GM19099 (cell line): Measurements from ENCODE around the gene GLDN.

Experiments used
- POLR2A ChIP-seq: IDR thresholded peaks from 3 replicates; pipeline ENCODE4 v1.6.1; 2011; ENCODE audit warnings: low read depth; ENCODE audit not compliant: insufficient read length; ENCODE audit errors: extremely low read depth

The GLDN gene

GRCh38 chr15:51341366-51342226 lies at the start of gene GLDN:
GLDN (plus strand) TSS chr15:51341655; CDS start chr15:51341685, 30 bp downstream.
- no peak for TF ChIP-seq POLR2A

- TF ChIP-seq POLR2A: no peak
Observed at GRCh38 chr15:51298620-51299019, 42.8 kb upstream of the GLDN start.

GRCh38 chr15:51299187-51300015 lies 42.1 kb upstream of the GLDN start:
- TF ChIP-seq POLR2A: no peak

GRCh38 chr15:51302480-51302879 lies 39.0 kb upstream of the GLDN start:
- TF ChIP-seq POLR2A: no peak

GRCh38 chr15:51303462-51303980 lies 37.9 kb upstream of the GLDN start:
- no peak for TF ChIP-seq POLR2A

GRCh38 chr15:51307325-51307724 lies 34.1 kb upstream of the GLDN start:
- TF ChIP-seq POLR2A: no peak

- no peak for TF ChIP-seq POLR2A
Observed at GRCh38 chr15:51307811-51308210, 33.6 kb upstream of the GLDN start.

GRCh38 chr15:51310064-51310463 lies 31.4 kb upstream of the GLDN start:
- no peak for TF ChIP-seq POLR2A

- TF ChIP-seq POLR2A: no peak
Observed at GRCh38 chr15:51311510-51311909, 29.9 kb upstream of the GLDN start.

GRCh38 chr15:51312166-51313073 lies 29.0 kb upstream of the GLDN start:
- no peak for TF ChIP-seq POLR2A

- TF ChIP-seq POLR2A: no peak
Observed at GRCh38 chr15:51313074-51313393, 28.4 kb upstream of the GLDN start.

- no peak for TF ChIP-seq POLR2A
Observed at GRCh38 chr15:51313644-51314280, 27.7 kb upstream of the GLDN start.

GRCh38 chr15:51314391-51315337 lies 26.8 kb upstream of the GLDN start:
- no peak for TF ChIP-seq POLR2A

- TF ChIP-seq POLR2A: no peak
Observed at GRCh38 chr15:51315726-51316125, 25.7 kb upstream of the GLDN start.

GRCh38 chr15:51316636-51317035 lies 24.8 kb upstream of the GLDN start:
- no peak for TF ChIP-seq POLR2A
